Gastroesophageal sphincter (tissue), 3 donors: ENCODE measurements around the gene UBA1.

Source experiments
- CTCF ChIP-seq, 4 experiments: fragments of 200-600 bp in 2 of 4; fragments of 450-650 bp in 2 of 4; sonication (generic) in 1 of 4; IDR thresholded peaks; one replicate each; pipeline ENCODE4 v1.5.1; 2017 to 2019; ENCODE audit warnings: antibody characterized with exemption in 4 of 4, mild to moderate bottlenecking in 2 of 4, moderate library complexity in 2 of 4
- POLR2A ChIP-seq, 2 donors: fragments of 450-650 bp; IDR thresholded peaks; one replicate each; pipeline ENCODE4 v1.6.1; 2017; ENCODE audit warnings: antibody characterized with exemption in 2 of 2, mild to moderate bottlenecking in 2 of 2, moderate library complexity in 1 of 2

- TF ChIP-seq CTCF (IDR thresholded peaks at IDR 0.05) = no peak
- TF ChIP-seq POLR2A (IDR thresholded peaks at IDR 0.05) = no peak
Measured at GRCh38 chrX:47215291-47215900, 21.8 kb downstream of the UBA1 start.
